HFFc6 (cell line): Measurements from ENCODE around the gene ZFR. TPM values are rescaled to one million over a fixed set of nuclear protein-coding genes. Genes with fewer than 3 reads are reported as not detected.
"Not testable (repeated sequence)": the region's sequence is repeated elsewhere in the genome, so short reads cannot be mapped to it uniquely, and the experiment has no call there.

Experiments
- DNase-seq: peaks from one replicate; pipeline ENCODE4 v3.0.0-alpha.2; 2018
- H3K27ac Mint-ChIP-seq: 2 replicates; pipeline ENCODE4 v1.8.0; 2020; ENCODE audit warnings: mild to moderate bottlenecking, mixed read lengths
- H3K27me3 Mint-ChIP-seq: 2 replicates; pipeline ENCODE4 v1.8.0; 2021; ENCODE audit warnings: mild to moderate bottlenecking, moderate library complexity, mixed read lengths; ENCODE audit not compliant: insufficient read depth
- H3K36me3 Mint-ChIP-seq: 2 replicates; pipeline ENCODE4 v1.8.0; 2021; ENCODE audit warnings: low read depth, mixed read lengths
- H3K4me1 Mint-ChIP-seq: 2 replicates; pipeline ENCODE4 v1.8.0; 2020; ENCODE audit warnings: low read depth, mixed read lengths
- H3K4me3 Mint-ChIP-seq: 2 replicates; pipeline ENCODE4 v1.8.0; 2020; ENCODE audit warnings: mild to moderate bottlenecking, moderate library complexity, mixed read lengths
- H3K9me3 Mint-ChIP-seq: 2 replicates; pipeline ENCODE4 v1.8.0; 2020; ENCODE audit warnings: mild to moderate bottlenecking, mixed read lengths
- CTCF ChIP-seq: fragments of 200-600 bp; sonication (generic); IDR thresholded peaks from 2 replicates; pipeline ENCODE4 v1.5.0; 2021; ENCODE audit warnings: antibody characterized with exemption, mild to moderate bottlenecking
- total RNA-seq, 6 experiments: library from RNA; stranded (reverse); fragmentation: NEBNext Ultra II Directional; extraction: Animal tissue kit (Norgen Biotek cat#: 25700); gene quantifications; 2 replicates in 1 of 6; 3 replicates in 5 of 6; pipeline ENCODE4 v1.2.3, GENCODE V29; 2021

ZFR gene
- total RNA-seq, 6 experiments from 2014 or later: 69.3 to 79.0 (median 75.9) TPM

GRCh38 chr5:32369542-32370155 is 74.9 kb downstream of the ZFR start:
- Mint-ChIP-seq H3K36me3 (peaks cover 42% of the 10 kb centered on the region), H3K27ac (no peak overlapping the region)
- no peak for TF ChIP-seq CTCF

GRCh38 chr5:32369032-32369431 is 75.5 kb downstream of the ZFR start:
- no peak overlapping the region for H3K27ac Mint-ChIP-seq
- no peak for DNase-seq
- H3K4me1 Mint-ChIP-seq: peaks cover 8% of the 10 kb centered on the region
- H3K36me3 Mint-ChIP-seq: peaks cover 38% of the 10 kb centered on the region
- no peak overlapping the region for H3K4me3 Mint-ChIP-seq
- no peak for TF ChIP-seq CTCF
- 0 out of 2 replicates have a peak, but pooled peaks cover 2% of the 10 kb centered on the region for H3K27me3 Mint-ChIP-seq
- H3K9me3 Mint-ChIP-seq: no peaks in the 10 kb centered on the region

More at GRCh38 chr5:32369542-32370155, 74.9 kb downstream of the ZFR start:
- no peak for DNase-seq
- Mint-ChIP-seq H3K9me3 (no peaks in the 10 kb centered on the region), H3K4me1 (peaks cover 8% of the 10 kb centered on the region), H3K27me3 (0 out of 2 replicates have a peak, but pooled peaks cover 2% of the 10 kb centered on the region), H3K4me3 (no peak overlapping the region)

GRCh38 chr5:32367271-32367670 is 77.3 kb downstream of the ZFR start:
- not testable (repeated sequence) for H3K4me1 Mint-ChIP-seq, H3K4me3 Mint-ChIP-seq, DNase-seq, H3K27ac Mint-ChIP-seq, H3K9me3 Mint-ChIP-seq, H3K27me3 Mint-ChIP-seq
- H3K36me3 Mint-ChIP-seq: peaks cover 42% of the 10 kb centered on the region

- Mint-ChIP-seq H3K27me3 (peaks cover 2% of the 10 kb centered on the region; the same call in 1 of the 2 replicates), H3K4me1 (peaks cover 7% of the 10 kb centered on the region; the same call in 1 of the 2 replicates), H3K36me3 (peaks cover 31% of the 10 kb centered on the region), H3K9me3 (no peaks in the 10 kb centered on the region), H3K4me3 (no peak overlapping the region), H3K27ac (no peak overlapping the region)
- no peak for DNase-seq
- no peak for TF ChIP-seq CTCF
Observed at GRCh38 chr5:32365623-32366022, 78.9 kb downstream of the ZFR start.

- Mint-ChIP-seq H3K4me3 (no peak overlapping the region), H3K36me3 (peaks cover 22% of the 10 kb centered on the region), H3K27me3 (peaks cover 2% of the 10 kb centered on the region; the same call in 1 of the 2 replicates), H3K27ac (no peak overlapping the region), H3K4me1 (peaks cover 7% of the 10 kb centered on the region; the same call in 1 of the 2 replicates), H3K9me3 (no peaks in the 10 kb centered on the region)
- no peak for TF ChIP-seq CTCF
- no peak for DNase-seq
Observed at GRCh38 chr5:32363030-32363429, 81.5 kb downstream of the ZFR start.

GRCh38 chr5:32362527-32362926 is 82.0 kb downstream of the ZFR start:
- Mint-ChIP-seq H3K4me1 (peaks cover 7% of the 10 kb centered on the region; the same call in 1 of the 2 replicates), H3K27ac (no peak overlapping the region), H3K36me3 (peaks cover 22% of the 10 kb centered on the region), H3K9me3 (no peaks in the 10 kb centered on the region), H3K4me3 (no peak overlapping the region), H3K27me3 (peaks cover 2% of the 10 kb centered on the region; the same call in 1 of the 2 replicates)
- no peak for DNase-seq
- no peak for TF ChIP-seq CTCF
